ENCODE data around the gene IKBIP. TPM values are rescaled to one million over a fixed set of nuclear protein-coding genes. Genes with fewer than 3 reads are reported as not detected.

Gene IKBIP
- total RNA-seq, 6 experiments from 2014 or later, result 96.6 to 131 (median 108) TPM

DNA sequence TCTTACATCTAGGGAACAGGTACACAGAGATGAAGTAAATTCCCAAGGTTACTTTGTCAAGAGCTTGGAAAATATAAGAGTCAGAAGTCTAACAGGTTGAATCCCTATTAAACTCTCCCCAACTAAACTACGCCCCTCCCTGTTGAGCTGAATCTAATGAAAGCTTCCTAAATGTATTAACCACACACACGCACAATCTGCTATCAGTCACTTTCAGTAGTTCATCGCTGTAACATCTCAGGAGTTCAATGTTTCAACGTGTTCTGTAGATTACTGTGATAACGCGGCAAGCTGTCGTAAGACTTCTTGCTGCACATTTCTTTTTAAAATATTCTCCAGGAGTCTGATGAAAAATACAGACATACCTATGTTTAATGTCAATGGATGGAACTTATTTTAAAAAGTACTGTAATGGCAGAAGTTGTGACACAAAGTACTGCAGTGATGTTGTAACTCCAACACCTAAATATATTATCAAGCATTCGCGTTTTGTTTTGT lies 51.7 kb downstream of the IKBIP start:
- H3K36me3 Mint-ChIP-seq (ENCODE audit: low read depth), result peaks cover 21% of the 10 kb centered on the region
- H3K4me3 Mint-ChIP-seq, result peak overlapping the region; percentile 94
- H3K4me1 Mint-ChIP-seq (ENCODE audit: low read depth), result peaks cover 26% of the 10 kb centered on the region
- H3K9me3 Mint-ChIP-seq, result no peaks in the 10 kb centered on the region
- TF ChIP-seq, protein P1, sequence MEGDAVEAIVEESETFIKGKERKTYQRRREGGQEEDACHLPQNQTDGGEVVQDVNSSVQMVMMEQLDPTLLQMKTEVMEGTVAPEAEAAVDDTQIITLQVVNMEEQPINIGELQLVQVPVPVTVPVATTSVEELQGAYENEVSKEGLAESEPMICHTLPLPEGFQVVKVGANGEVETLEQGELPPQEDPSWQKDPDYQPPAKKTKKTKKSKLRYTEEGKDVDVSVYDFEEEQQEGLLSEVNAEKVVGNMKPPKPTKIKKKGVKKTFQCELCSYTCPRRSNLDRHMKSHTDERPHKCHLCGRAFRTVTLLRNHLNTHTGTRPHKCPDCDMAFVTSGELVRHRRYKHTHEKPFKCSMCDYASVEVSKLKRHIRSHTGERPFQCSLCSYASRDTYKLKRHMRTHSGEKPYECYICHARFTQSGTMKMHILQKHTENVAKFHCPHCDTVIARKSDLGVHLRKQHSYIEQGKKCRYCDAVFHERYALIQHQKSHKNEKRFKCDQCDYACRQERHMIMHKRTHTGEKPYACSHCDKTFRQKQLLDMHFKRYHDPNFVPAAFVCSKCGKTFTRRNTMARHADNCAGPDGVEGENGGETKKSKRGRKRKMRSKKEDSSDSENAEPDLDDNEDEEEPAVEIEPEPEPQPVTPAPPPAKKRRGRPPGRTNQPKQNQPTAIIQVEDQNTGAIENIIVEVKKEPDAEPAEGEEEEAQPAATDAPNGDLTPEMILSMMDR (IDR thresholded peaks at IDR 0.05), result no peak
- no peak for DNase-seq
- H3K27ac Mint-ChIP-seq, result peak overlapping the region; percentile 98
- H3K27me3 Mint-ChIP-seq (ENCODE audit: insufficient read depth), result peaks cover 7% of the 10 kb centered on the region

DNA sequence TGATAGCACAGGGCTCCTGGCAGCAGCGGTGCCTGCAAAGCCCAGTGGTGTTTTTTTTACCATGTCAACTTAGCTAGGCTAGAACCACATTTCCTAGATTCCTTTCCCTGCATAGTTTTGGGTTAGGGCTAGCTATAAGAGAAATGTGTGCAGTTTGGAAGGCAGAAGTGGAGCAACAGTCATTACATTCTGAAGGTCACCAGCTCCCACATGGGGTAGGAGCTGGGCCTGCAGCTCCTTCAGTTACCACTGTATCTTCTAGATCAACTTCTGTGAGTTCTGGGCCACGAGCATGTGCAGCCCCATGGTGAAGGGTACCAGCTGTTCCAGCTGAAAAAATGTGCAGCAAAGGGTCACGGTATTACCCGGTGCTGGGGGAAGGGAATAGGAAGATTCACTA lies 53.4 kb downstream of the IKBIP start:
- peak; percentile 21 for DNase-seq
- Mint-ChIP-seq H3K4me3 (peak overlapping the region; percentile 46), H3K27me3 (ENCODE audit: insufficient read depth) (peaks cover 7% of the 10 kb centered on the region), H3K9me3 (no peaks in the 10 kb centered on the region), H3K36me3 (ENCODE audit: low read depth) (peaks cover 20% of the 10 kb centered on the region), H3K27ac (no peak overlapping the region; the same call in 1 of the 2 replicates), H3K4me1 (ENCODE audit: low read depth) (peaks cover 21% of the 10 kb centered on the region)
- TF ChIP-seq, protein P1 (IDR thresholded peaks at IDR 0.05), result 0 out of 2 replicates have a peak, but pooled peaks have one; percentile 11

DNA sequence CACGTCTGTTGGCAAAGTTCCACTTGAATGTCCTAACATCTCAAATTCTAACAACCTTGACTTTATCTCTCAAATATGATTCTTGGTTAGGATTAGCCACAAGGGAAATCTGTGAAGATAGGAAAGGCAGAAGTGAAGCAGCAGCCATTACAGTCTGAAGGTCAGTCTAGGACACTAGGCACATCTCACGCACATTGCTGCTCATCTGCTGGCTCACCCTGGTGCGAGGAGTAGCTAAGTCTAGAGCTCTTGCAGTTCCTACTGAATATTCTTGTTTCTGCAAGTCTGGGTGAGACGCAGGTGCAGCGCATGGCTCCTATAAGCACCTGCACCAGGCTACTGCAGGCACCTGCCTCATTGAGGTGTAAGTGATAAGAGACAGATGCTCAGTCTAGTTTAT lies 57.5 kb downstream of the IKBIP start:
- H3K4me3 Mint-ChIP-seq, result no peak overlapping the region
- no peak for DNase-seq
- no peak overlapping the region for H3K27ac Mint-ChIP-seq
- TF ChIP-seq, protein P1 (IDR thresholded peaks at IDR 0.05), result no peak
- H3K9me3 Mint-ChIP-seq, result no peaks in the 10 kb centered on the region
- H3K27me3 Mint-ChIP-seq (ENCODE audit: insufficient read depth), result peaks cover 3% of the 10 kb centered on the region
- peaks cover 10% of the 10 kb centered on the region for H3K4me1 Mint-ChIP-seq (ENCODE audit: low read depth)
- no peaks in the 10 kb centered on the region; the same call in 1 of the 2 replicates for H3K36me3 Mint-ChIP-seq (ENCODE audit: low read depth)

DNA sequence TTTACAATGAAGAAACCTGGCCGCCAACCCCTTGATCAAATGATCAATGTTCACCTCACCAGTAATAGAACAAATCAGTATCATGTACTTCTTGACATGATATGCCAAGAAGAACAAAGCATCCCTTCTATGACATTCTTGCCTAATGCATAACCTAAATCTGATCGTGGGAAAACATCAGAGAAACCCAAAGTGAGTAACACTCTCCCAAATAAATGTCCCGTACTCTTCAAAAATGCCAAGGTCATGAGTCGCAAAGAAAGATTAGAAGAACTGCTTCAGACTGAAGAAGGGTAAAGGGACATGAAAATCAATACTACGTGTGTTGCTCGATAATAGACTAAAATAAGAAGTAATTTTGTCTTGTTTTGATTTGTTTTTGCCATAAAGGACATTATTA lies 62.5 kb downstream of the IKBIP start:
- Mint-ChIP-seq H3K4me3 (no peak overlapping the region), H3K36me3 (ENCODE audit: low read depth) (no peaks in the 10 kb centered on the region), H3K9me3 (no peaks in the 10 kb centered on the region), H3K27me3 (ENCODE audit: insufficient read depth) (peaks cover 2% of the 10 kb centered on the region; the same call in 1 of the 2 replicates), H3K4me1 (ENCODE audit: low read depth) (peaks cover 15% of the 10 kb centered on the region), H3K27ac (no peak overlapping the region)
- TF ChIP-seq, protein P1 (IDR thresholded peaks at IDR 0.05), result no peak
- peak; percentile 45 for DNase-seq

DNA sequence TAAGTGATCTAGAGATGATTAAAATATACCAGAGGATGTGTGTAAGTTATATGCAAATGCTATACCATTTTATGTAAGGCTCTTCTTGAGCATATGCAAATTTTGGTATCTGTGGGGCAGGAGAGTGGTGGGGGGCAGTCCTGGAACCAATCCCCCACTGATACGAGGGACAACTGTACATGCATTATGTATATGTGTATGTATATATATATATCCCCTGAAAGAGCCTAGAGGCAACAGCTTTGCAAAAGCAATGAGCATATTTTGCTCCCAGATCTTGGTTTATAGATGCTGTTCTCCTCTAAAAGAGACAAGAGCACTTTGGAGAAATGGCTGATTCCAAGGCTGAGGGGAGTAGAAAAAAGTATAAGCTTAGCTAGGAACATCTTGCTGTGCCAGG lies 63.5 kb downstream of the IKBIP start:
- no peaks in the 10 kb centered on the region for H3K9me3 Mint-ChIP-seq
- no peak overlapping the region for H3K4me3 Mint-ChIP-seq
- peaks cover 15% of the 10 kb centered on the region for H3K4me1 Mint-ChIP-seq (ENCODE audit: low read depth)
- no peak for DNase-seq
- TF ChIP-seq, protein P1 (IDR thresholded peaks at IDR 0.05), result no peak
- H3K27me3 Mint-ChIP-seq (ENCODE audit: insufficient read depth), result peaks cover 2% of the 10 kb centered on the region; the same call in 1 of the 2 replicates
- no peak overlapping the region for H3K27ac Mint-ChIP-seq
- no peaks in the 10 kb centered on the region for H3K36me3 Mint-ChIP-seq (ENCODE audit: low read depth)
